GM21526 (cell line): ENCODE measurements around the gene DDX49.

Experiments
- ATAC-seq: cut with Tn5 transposase; IDR thresholded peaks from one replicate; pipeline ENCODE4 v1.9.1; 2021; ENCODE audit warnings: moderate library complexity; ENCODE audit not compliant: unreplicated experiment, low FRiP score

The DDX49 gene

GRCh38 chr19:18919086-18919899 is at the start of gene DDX49, which contains the start of gene COPE:
Gene DDX49 (plus strand): TSS chr19:18919715. CDS start chr19:18919742, 27 bp downstream.
Gene COPE (minus strand): TSS chr19:18919387. CDS start chr19:18919348, 39 bp downstream.
- ATAC-seq: peak; percentile 84

- no peak for ATAC-seq
Measured at GRCh38 chr19:18869781-18870530, 49.6 kb upstream of the DDX49 start.

GRCh38 chr19:18870531-18871172 is 48.9 kb upstream of the DDX49 start:
- ATAC-seq: no peak

DNA sequence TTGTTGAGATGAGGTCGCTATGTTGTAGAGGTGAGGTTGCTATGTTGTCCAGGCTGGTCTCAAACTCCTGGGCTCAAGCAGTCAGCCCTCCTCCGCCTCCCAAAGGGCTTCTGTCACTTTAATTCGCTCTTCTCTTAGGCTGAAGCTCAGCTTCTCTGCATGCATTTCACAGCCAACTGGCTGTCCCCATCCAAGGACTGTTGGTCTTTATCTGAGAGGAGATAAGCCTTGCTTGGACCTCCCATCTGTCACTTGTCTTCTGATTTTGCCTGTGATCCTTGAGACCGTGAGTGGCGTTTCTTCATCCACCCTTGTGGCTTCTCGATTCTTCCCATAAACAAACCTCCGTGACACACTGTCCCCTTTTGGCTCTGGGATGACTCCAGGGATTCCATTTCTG is 48.0 kb upstream of the DDX49 start:
- ATAC-seq: no peak

GRCh38 chr19:18875726-18876125 is 43.8 kb upstream of the DDX49 start:
- no peak for ATAC-seq

GRCh38 chr19:18876865-18877264 is 42.6 kb upstream of the DDX49 start:
- no peak for ATAC-seq

DNA sequence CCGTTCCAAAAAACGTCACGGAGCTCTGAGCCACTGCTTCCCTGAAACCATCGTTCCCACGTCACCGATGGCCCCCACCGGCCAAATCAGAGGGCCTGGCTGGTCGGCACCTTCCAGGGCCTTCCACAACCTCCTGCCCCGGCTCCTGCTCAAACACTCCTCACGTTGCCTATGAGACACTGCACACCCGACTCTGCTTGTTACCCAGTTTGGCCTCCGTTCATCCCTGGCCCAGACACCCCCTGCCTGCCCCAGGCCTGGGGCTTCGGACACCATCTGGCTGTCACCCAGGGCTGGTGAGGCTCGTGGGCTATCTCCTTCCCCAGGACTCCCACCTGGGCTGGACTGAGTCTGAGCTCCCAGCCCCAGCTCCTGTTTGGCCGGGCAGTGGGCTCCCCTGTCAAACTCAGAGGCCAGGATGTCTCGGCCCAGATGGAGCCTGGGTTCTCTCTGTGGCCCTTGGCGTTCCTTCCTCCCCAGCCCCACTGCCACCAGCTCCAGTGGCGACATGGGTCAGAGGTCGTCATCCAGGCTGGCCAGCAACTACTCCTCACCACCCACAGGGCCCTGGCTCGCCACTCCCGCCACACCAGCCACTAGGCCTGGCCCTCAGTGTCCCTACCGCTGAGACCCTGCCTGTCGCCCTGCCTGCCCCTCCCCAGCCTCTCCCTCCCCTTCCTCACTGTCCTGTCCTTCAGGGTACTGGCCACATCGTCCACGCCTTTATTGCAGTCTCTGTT is 41.3 kb upstream of the DDX49 start:
- ATAC-seq: no peak

- no peak for ATAC-seq
Measured at GRCh38 chr19:18878858-18879578, 40.5 kb upstream of the DDX49 start.

DNA sequence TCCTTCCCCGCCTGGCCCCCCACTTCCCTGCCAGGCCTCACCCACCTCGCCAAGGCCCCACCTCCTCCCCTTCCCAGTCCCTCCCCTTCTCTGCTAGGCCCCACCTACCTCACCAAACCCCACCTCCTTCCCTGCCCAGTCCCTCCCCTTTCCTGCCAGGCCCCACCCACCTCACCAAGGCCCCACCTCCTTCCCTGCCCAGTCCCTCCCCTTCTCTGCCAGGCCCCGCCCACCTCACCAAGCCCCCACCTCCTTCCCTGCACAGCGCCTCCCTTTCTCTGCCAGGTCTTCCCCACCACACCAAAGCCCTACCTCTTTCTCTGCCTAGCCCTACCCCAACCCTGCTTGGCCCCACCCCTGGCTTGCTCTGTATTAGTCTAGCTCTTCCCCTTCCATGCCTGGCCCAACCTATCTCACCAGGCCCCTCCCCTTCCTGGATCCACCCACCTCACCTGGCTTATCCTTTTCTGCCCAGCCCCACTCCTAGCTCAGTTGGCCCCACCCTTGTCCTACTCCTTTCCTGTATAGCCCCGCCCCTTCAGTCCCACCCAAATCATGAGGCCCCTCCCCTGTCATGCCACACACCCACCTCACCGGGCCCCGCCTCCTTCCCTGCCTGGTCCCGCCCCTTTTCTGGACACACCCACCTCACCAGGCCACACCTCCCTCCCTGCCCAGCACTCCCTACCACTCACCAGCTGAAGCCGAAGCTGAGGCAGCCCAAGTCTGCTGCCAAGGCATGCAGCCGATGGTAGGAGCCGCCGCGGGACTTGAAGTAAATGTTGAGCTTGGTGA is 39.7 kb upstream of the DDX49 start:
- no peak for ATAC-seq

- no peak for ATAC-seq
Measured at GRCh38 chr19:18881491-18881890, 38.0 kb upstream of the DDX49 start.

DNA sequence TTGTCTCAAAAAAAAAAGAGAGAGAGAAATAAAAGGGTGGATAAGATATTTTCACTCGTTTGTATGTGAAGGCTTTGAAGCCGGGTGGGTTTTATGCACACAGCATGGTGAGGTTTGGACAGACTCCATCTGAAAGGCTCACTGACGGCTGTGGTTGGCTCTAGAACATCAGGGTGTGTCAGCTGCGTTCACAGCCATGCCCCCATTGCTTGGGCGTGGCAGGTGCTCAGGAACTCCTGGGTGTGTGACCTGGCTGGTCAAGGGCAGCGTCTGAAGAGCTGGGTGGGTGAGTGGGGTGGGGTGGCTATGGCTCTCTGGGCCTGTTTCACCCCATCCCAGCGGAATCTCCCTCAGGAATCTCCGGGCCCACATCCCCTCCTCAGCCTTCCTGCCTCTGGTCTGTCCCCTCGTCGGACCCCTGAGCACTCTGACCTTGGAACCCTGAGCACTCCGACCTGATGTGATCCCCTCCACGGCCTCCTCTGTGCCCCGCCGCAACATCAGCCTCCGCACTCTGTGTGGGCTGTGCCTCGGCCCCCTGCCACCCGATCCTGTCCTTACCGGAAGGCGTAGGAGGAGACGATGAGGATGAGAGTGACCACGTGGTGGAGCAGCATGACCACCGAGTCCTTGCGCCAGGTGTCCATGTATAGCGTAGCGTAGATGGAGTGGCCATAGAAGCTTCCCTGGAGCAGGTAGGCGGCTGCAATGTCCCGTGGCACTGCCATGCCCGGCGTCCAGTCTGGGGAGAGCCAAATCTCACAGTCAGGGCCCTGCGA is 35.8 kb upstream of the DDX49 start:
- no peak for ATAC-seq

- no peak for ATAC-seq
Measured at GRCh38 chr19:18886972-18887371, 32.5 kb upstream of the DDX49 start.

DNA sequence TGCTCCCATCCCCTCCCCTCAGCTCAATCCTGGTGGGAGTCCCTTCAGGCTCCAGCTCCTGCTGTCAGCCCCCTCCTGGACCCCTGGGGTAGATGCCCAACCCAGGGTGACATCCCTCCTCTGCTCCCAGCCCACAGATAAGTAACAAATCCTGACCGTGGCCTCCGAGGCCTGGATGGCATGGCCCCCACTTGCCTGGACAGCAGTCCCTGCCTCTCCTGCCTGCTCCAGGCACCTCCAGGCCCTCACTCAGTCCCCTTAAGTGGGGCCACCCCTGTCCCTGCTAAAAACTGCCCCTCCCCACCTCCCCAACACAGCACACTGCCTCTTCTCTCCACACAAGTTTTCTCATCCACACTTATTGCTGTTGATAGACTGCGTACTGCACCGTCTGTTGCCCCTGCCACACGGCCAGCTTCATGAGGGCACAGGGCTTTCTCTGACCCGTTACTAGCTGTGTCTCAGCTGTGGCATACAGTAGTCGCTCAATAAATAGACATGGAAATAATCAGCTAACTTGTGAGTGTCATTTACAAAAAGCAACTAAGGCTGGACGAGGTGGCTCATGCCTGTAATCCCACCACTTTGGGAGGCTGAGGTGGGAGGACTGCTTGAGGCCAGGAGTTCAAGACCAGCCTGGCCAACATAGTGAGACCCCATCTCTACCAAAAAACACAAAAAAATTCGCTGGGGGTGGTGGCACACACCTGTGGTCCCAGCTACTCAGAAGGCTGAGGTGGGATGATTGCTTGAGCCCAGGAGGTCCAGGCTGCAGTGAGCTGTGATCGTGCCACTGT is 29.4 kb upstream of the DDX49 start:
- ATAC-seq: no peak

DNA sequence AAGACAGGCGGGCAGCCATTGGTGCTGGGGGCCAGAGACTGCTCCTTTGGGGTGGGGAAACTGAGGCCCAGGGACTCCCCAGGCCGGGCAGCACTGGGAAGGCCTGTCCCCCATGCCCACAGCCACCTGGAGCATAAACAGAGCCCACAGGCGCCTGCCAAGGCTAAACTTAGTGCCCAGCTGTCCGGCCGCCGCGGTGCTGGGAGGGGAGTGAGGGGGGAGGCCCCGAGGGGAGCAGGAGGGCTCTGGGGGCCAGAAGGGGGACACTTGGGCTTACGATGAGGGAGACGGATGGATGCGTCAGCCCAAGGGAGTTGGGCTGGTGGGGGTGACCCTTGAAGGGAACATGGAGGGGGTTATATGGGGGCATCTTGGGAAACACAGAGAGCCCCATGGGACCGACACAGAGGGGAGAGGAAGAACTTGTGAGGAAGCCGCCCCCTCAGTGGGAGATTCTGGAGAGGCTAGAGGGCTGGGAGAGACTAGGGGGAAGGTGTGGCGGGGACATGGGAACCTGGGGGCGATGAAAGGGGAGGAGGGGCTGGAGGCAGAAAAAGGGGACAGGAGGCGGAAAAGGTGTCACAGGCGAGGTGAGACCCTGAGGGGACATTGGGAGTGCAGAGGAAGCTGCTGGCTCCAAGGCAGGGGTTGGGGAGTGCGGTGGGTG is 25.8 kb upstream of the DDX49 start:
- no peak for ATAC-seq

DNA sequence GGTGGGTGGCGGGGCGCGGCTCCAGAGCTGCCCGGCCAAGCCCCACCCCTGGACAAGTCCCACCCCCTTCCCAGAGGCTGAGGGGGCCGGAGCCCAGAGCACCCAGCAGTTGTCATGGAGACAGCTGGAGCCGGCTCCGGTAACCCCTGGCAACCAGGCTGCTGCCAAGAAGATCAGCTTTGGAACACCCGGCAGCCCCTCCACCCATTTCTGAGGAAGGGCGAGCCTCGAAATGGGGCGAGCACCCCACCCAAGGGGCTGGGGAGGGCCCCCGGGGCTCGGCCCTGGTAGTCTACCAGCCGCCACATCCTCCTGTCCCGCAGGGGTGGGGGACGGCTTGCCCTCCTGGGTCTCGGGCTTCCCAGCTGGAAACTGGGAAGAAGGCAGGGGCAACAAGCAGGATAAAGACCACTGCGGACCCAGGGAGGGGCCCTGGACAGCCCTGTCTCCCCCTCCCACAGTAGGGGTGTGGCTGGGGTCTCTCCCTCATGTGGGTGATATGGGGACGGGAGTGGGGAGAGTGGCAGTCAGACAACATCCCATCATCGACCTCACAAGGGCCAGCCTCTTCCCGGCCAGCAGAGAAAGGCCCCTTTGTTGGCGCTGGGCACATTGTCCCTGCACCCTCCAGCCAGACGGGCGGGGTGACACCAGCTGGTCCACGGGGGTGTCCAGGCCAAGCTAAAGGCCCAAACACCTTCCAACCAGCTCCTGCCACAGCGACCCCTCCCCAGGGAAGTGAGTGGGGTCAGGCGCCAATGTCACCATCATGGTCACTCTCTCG is 25.1 kb upstream of the DDX49 start:
- ATAC-seq: no peak
